Stimulated activated naive CD8-positive, alpha-beta T cell treated with anti-CD3 and anti-CD28 coated beads, Interleukin-15, Interleukin-2, amounts not matched to agents 100 ng/mL and 50 ng/mL, for 24 hours (primary cell): ENCODE data around the gene DAB2IP.
"Not testable (repeated sequence)": the region's sequence is repeated elsewhere in the genome, so short reads cannot be mapped to it uniquely, and the experiment has no call there.

Experiments
- H3K27ac Mint-ChIP-seq: one replicate; pipeline ENCODE4 v1.8.0; 2021; ENCODE audit warnings: mild to moderate bottlenecking, mixed read lengths
- H3K27me3 Mint-ChIP-seq: one replicate; pipeline ENCODE4 v1.8.0; 2021; ENCODE audit warnings: mixed read lengths
- H3K36me3 Mint-ChIP-seq: one replicate; pipeline ENCODE4 v1.8.0; 2021; ENCODE audit warnings: low read depth, mixed read lengths
- H3K4me1 Mint-ChIP-seq: one replicate; pipeline ENCODE4 v1.8.0; 2021; ENCODE audit warnings: low read depth, mixed read lengths
- H3K4me3 Mint-ChIP-seq: one replicate; pipeline ENCODE4 v1.8.0; 2021; ENCODE audit warnings: mild to moderate bottlenecking, mixed read lengths
- H3K9me3 Mint-ChIP-seq: one replicate; pipeline ENCODE4 v1.8.0; 2021; ENCODE audit warnings: mixed read lengths

Gene DAB2IP

GRCh38 chr9:121619545-121620324 is 31.7 kb upstream of the DAB2IP start:
- Mint-ChIP-seq H3K27ac (no peak overlapping the region), H3K9me3 (no peaks in the 10 kb centered on the region), H3K36me3 (no peaks in the 10 kb centered on the region), H3K27me3 (peaks cover 9% of the 10 kb centered on the region), H3K4me1 (no peaks in the 10 kb centered on the region), H3K4me3 (no peak overlapping the region)

DNA sequence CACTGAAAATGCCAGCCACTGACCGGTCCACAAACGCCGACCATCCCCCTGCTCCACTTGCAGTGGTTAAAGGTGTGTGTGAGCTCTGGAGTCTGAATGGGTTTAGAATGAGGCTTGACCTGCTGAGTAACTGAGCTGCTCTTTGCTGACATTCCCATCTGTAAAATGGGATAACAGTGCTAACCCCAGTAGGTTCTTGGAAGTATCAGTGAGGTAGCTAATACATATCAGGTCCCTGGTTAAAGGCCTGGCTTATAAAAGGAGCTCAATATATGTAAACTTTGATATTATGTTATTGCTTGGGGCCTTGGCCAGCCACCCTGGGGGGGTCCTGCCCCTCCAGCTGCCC is 31.1 kb upstream of the DAB2IP start:
- no peaks in the 10 kb centered on the region for H3K36me3 Mint-ChIP-seq
- no peak overlapping the region for H3K4me3 Mint-ChIP-seq
- H3K27me3 Mint-ChIP-seq = peaks cover 9% of the 10 kb centered on the region
- no peaks in the 10 kb centered on the region for H3K4me1 Mint-ChIP-seq
- H3K27ac Mint-ChIP-seq = no peak overlapping the region
- H3K9me3 Mint-ChIP-seq = no peaks in the 10 kb centered on the region

DNA sequence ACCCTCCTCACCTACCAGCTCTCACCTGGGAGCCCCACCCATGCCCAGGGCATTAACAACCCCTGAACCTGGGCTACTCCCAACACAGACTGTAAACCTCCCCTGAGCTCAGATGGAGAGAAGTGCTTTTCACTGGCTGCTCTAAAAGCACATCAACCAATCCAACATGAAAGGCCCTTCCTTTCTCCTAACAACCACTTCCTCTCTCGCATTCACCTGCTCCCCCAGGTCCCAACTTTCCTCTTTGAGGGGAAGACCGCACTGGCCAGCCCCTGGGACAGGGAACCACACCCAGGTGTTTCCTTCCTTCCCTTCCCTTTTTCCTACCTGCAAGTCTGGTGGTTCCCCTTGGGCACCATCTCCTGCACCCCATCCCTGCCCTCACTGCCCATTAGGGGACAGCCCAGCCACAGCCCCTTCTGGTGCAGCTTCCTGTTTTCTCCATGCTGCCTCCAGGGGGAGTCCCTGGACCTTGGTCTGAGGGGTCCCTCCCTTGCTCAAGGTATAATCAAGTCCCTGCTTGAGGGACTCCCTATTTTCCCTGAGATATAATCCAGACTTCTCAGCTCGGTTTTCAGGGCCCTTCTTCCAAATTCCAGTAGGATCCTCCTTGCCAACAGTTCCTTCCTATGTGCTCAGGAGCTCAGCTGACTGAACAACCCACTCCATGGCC is 30.5 kb upstream of the DAB2IP start:
- Mint-ChIP-seq H3K27me3 (peaks cover 9% of the 10 kb centered on the region), H3K9me3 (no peaks in the 10 kb centered on the region), H3K27ac (no peak overlapping the region)

GRCh38 chr9:121622387-121623203 is 28.8 kb upstream of the DAB2IP start:
- H3K27ac Mint-ChIP-seq = no peak overlapping the region
- H3K4me3 Mint-ChIP-seq = no peak overlapping the region
- no peaks in the 10 kb centered on the region for H3K4me1 Mint-ChIP-seq
- H3K27me3 Mint-ChIP-seq = peaks cover under 1% of the 10 kb centered on the region
- H3K9me3 Mint-ChIP-seq = no peaks in the 10 kb centered on the region
- H3K36me3 Mint-ChIP-seq = no peaks in the 10 kb centered on the region

More for the DNA sequence above, 30.5 kb upstream of the DAB2IP start:
- no peak overlapping the region for H3K4me3 Mint-ChIP-seq
- no peaks in the 10 kb centered on the region for H3K4me1 Mint-ChIP-seq
- no peaks in the 10 kb centered on the region for H3K36me3 Mint-ChIP-seq

DNA sequence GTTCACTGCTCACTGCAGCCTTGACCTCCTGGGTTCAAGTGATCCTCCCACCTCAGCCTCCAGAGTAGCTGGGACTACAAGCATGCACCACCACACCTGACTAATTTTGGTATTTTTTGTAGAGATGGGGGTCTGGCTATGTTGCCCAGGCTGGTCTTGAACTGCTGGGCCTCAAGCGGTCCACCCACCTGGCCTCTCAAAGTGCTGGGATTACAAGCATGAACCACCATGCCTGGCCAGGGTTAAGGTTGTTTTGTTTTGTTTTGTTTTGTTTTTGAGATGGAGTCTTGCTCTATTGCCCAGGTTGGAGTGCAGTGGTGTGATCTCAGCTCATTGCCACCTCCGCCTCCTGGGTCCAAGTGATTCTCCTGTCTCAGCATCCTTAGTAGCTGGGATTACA is 28.0 kb upstream of the DAB2IP start:
- not testable (repeated sequence) for H3K9me3 Mint-ChIP-seq, H3K27ac Mint-ChIP-seq, H3K36me3 Mint-ChIP-seq, H3K4me3 Mint-ChIP-seq, H3K4me1 Mint-ChIP-seq, H3K27me3 Mint-ChIP-seq

DNA sequence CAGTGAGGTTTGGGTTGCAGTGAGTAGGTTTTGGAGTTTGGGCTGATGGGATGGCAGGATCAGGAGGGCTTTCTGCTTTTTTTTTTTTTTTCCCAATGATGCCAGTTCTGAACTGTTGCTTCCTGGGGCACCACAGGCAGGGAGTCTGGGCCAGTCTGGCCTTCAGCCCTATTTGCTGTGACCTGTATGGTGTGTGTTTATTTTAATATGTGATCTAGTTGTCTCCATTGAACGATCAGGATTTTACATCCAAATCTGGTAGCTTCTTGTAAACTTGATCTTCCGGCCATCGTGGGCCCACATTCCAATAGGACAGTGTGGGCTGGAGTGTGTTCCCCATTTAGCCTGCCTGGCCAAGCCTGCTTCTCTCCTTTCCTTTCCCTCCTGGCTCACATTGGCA is 25.8 kb upstream of the DAB2IP start:
- H3K36me3 Mint-ChIP-seq = no peaks in the 10 kb centered on the region
- no peaks in the 10 kb centered on the region for H3K4me1 Mint-ChIP-seq
- no peaks in the 10 kb centered on the region for H3K27me3 Mint-ChIP-seq
- H3K27ac Mint-ChIP-seq = no peak overlapping the region
- H3K9me3 Mint-ChIP-seq = no peaks in the 10 kb centered on the region
- H3K4me3 Mint-ChIP-seq = no peak overlapping the region

- peaks cover under 1% of the 10 kb centered on the region for H3K27me3 Mint-ChIP-seq
- H3K4me3 Mint-ChIP-seq = no peak overlapping the region
- no peaks in the 10 kb centered on the region for H3K9me3 Mint-ChIP-seq
- H3K36me3 Mint-ChIP-seq = no peaks in the 10 kb centered on the region
- H3K4me1 Mint-ChIP-seq = no peaks in the 10 kb centered on the region
- H3K27ac Mint-ChIP-seq = no peak overlapping the region
Observed at GRCh38 chr9:121626012-121626411, 25.4 kb upstream of the DAB2IP start.

DNA sequence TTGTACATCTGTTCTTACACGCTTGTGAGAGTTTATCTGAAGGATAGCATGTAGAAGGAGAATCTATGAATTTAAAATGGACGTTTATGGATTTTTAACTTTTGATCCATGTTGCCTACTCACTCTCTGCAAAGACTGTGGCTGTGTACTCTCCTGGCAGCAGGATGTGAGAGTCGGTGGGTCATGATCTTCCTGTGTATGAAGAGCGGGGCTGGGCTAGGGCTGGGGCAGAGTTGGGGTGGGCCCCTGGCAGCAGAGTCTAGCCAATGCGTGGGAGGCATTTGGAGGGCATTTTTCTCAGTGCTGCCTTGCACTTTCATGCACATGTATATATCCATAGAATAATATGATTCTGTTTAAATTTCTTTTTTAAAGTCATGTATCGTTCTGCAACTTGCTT is 24.0 kb upstream of the DAB2IP start:
- Mint-ChIP-seq H3K4me3 (no peak overlapping the region), H3K27me3 (peaks cover 3% of the 10 kb centered on the region), H3K27ac (no peak overlapping the region), H3K9me3 (no peaks in the 10 kb centered on the region), H3K4me1 (no peaks in the 10 kb centered on the region), H3K36me3 (no peaks in the 10 kb centered on the region)

DNA sequence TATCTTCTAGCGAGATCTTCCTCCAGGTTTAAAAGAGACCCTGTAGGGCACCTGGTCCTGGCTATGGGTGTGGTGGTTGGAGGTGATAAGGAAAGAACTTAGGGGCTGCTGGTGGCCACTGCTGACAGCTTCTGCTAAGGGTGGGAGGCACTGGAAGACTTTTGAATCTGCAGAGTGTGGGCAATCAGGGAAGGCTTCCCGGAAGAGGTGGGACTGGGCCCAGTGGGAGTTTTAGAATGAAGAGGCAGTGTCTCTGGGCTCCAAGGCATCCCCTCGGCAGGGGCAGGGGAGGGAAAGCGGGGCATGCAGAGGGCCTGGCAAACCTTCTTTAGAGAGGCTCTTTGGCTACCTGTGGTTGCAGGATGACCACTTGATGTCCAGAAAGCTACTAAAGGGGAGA is 23.0 kb upstream of the DAB2IP start:
- H3K4me1 Mint-ChIP-seq = no peaks in the 10 kb centered on the region
- no peaks in the 10 kb centered on the region for H3K9me3 Mint-ChIP-seq
- no peak overlapping the region for H3K4me3 Mint-ChIP-seq
- peaks cover 3% of the 10 kb centered on the region for H3K27me3 Mint-ChIP-seq
- H3K36me3 Mint-ChIP-seq = no peaks in the 10 kb centered on the region
- no peak overlapping the region for H3K27ac Mint-ChIP-seq

GRCh38 chr9:121631115-121631514 is 20.3 kb upstream of the DAB2IP start:
- Mint-ChIP-seq H3K36me3 (no peaks in the 10 kb centered on the region), H3K4me3 (no peak overlapping the region), H3K27me3 (peaks cover 3% of the 10 kb centered on the region), H3K4me1 (peaks cover 13% of the 10 kb centered on the region), H3K9me3 (no peaks in the 10 kb centered on the region), H3K27ac (no peak overlapping the region)

GRCh38 chr9:121631978-121632418 is 19.4 kb upstream of the DAB2IP start:
- Mint-ChIP-seq H3K27me3 (peaks cover 3% of the 10 kb centered on the region), H3K36me3 (no peaks in the 10 kb centered on the region), H3K9me3 (no peaks in the 10 kb centered on the region), H3K27ac (no peak overlapping the region), H3K4me3 (no peak overlapping the region), H3K4me1 (peaks cover 13% of the 10 kb centered on the region)

DNA sequence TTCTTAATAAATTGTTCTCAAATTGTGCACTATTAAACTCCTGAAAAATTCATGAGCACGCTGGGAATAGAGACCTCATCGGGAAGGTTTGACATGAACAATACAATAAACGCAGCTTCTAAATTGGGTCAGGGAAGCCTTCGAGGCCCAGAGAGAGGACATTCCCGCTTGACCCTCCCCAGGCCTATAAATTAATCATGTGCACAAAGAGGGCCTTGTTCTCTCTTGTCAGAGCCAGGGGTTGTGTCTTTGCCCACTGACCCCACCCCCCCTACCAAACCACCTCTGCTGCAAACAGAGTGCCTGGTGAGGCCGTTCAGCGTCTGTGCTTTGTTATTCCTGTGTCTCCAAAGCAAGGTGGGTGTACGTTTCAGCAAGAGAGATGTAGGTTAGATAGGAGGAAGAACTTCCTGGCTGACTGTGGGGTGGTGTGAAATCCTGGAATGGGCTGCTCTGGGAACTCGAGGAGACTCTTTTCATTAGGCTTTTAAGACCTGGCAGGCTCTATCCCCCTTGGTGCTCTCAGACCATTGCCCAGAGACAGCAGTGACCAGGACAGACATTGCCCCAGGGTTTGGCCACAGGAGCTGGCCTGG is 18.2 kb upstream of the DAB2IP start:
- no peak overlapping the region for H3K4me3 Mint-ChIP-seq
- H3K27me3 Mint-ChIP-seq = peaks cover 3% of the 10 kb centered on the region
- no peaks in the 10 kb centered on the region for H3K36me3 Mint-ChIP-seq
- H3K9me3 Mint-ChIP-seq = no peaks in the 10 kb centered on the region
- H3K4me1 Mint-ChIP-seq = peaks cover 13% of the 10 kb centered on the region
- H3K27ac Mint-ChIP-seq = no peak overlapping the region

DNA sequence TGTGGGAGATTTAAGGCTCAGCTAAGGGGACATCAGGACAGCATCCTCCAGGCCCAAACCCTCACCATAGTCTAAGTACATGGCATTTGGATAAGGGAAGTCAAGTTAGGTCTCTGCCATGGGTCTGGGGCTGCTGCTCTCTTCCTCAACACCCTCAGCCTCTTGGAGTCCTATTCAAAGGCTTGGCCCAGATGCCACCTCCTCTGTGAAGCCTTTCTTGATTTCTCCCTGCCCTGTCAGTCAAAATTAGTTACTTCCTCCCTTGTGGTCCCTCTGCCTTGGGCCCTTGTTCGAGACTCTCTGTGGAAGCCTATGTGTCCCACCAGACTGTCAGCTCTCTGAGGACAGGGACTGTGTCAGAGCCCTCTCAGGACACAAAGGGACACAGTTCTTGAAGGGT is 17.7 kb upstream of the DAB2IP start:
- Mint-ChIP-seq H3K27ac (no peak overlapping the region), H3K4me1 (peaks cover 13% of the 10 kb centered on the region), H3K9me3 (no peaks in the 10 kb centered on the region), H3K4me3 (no peak overlapping the region), H3K36me3 (no peaks in the 10 kb centered on the region), H3K27me3 (peaks cover 3% of the 10 kb centered on the region)

GRCh38 chr9:121634329-121635261 is 16.8 kb upstream of the DAB2IP start:
- peak overlapping the region; percentile 55 for H3K27ac Mint-ChIP-seq
- no peaks in the 10 kb centered on the region for H3K36me3 Mint-ChIP-seq
- H3K27me3 Mint-ChIP-seq = peaks cover 3% of the 10 kb centered on the region
- H3K9me3 Mint-ChIP-seq = no peaks in the 10 kb centered on the region
- no peak overlapping the region for H3K4me3 Mint-ChIP-seq
- peaks cover 13% of the 10 kb centered on the region for H3K4me1 Mint-ChIP-seq
